Stimulated activated CD4-positive, alpha-beta T cell treated with anti-CD3 and anti-CD28 coated beads, Interleukin-2, amount 100 ng/mL, for 48 hours (primary cell): ENCODE results near the gene VAC14.
"Not testable (repeated sequence)": the region's sequence is repeated elsewhere in the genome, so short reads cannot be mapped to it uniquely, and the experiment has no call there.

Experiments
- DNase-seq, 2 donors: peaks; one replicate each; pipeline ENCODE4 v3.0.0-alpha.2; 2020

Gene VAC14

GRCh38 chr16:70658921-70659320, 142.0 kb downstream of the VAC14 start:
- DNase-seq, result no peak

- no peak for DNase-seq
Observed at GRCh38 chr16:70657956-70658355, 143.0 kb downstream of the VAC14 start.

GRCh38 chr16:70656712-70657263, 144.2 kb downstream of the VAC14 start:
- no peak for DNase-seq

GRCh38 chr16:70656065-70656711, 144.8 kb downstream of the VAC14 start:
- DNase-seq, result no peak

- peak; percentile 84 to 89 for DNase-seq
Observed at GRCh38 chr16:70653809-70654771, 146.9 kb downstream of the VAC14 start.

GRCh38 chr16:70653406-70653805, 147.6 kb downstream of the VAC14 start:
- DNase-seq, result no peak

- DNase-seq, result no peak
Observed at GRCh38 chr16:70652322-70652721, 148.6 kb downstream of the VAC14 start.

GRCh38 chr16:70651524-70651923, 149.4 kb downstream of the VAC14 start:
- DNase-seq, result no peak

- DNase-seq, result no peak
Observed at GRCh38 chr16:70650216-70650615, 150.7 kb downstream of the VAC14 start.

GRCh38 chr16:70649300-70649699, 151.7 kb downstream of the VAC14 start:
- DNase-seq, result no peak

- DNase-seq, result no peak
Observed at GRCh38 chr16:70648606-70649005, 152.4 kb downstream of the VAC14 start.

- no peak for DNase-seq
Observed at GRCh38 chr16:70647441-70648359, 153.3 kb downstream of the VAC14 start.

- no peak for DNase-seq
Observed at GRCh38 chr16:70646260-70647241, 154.4 kb downstream of the VAC14 start, which contains the start of gene IL34. IL34 (plus strand) TSS chr16:70646559; CDS start chr16:70646948, 389 bp downstream.

- no peak for DNase-seq
Observed at GRCh38 chr16:70644763-70645597, 156.0 kb downstream of the VAC14 start.

- not testable (repeated sequence) for DNase-seq
Observed at GRCh38 chr16:70643264-70643663, 157.7 kb downstream of the VAC14 start.

- no peak for DNase-seq
Observed at GRCh38 chr16:70642633-70643032, 158.3 kb downstream of the VAC14 start.

GRCh38 chr16:70638814-70639792, 161.9 kb downstream of the VAC14 start:
- no peak for DNase-seq
